BE2C (cell line): ENCODE results near the gene FAM114A2.

ENCODE experiments used
- DNase-seq: peaks from one replicate; pipeline ENCODE4 v3.0.0-alpha.2; 2020
- H3K27me3 ChIP-seq: fragments of 250-450 bp; sonication (Bioruptor Pico); 2 replicates; pipeline ENCODE4 v1.5.1; 2020; ENCODE audit warnings: mild to moderate bottlenecking
- H3K36me3 ChIP-seq: fragments of 250-450 bp; sonication (Bioruptor Pico); 2 replicates; pipeline ENCODE4 v1.5.1; 2020; ENCODE audit warnings: mild to moderate bottlenecking
- H3K4me1 ChIP-seq: fragments of 250-450 bp; sonication (Bioruptor Pico); 2 replicates; pipeline ENCODE4 v1.5.1; 2020
- H3K4me3 ChIP-seq: 2 replicates; pipeline ENCODE4 v1.5.1; 2011; ENCODE audit warnings: low read depth, low read length
- H3K9me3 ChIP-seq: fragments of 250-450 bp; sonication (Bioruptor Pico); 2 replicates; pipeline ENCODE4 v1.5.1; 2020
- TF ChIP-seq, protein P1 (sequence below): IDR thresholded peaks from 2 replicates; pipeline ENCODE4 v1.5.1; 2012; ENCODE audit warnings: mild to moderate bottlenecking, low read depth, low read length

The FAM114A2 gene

DNA sequence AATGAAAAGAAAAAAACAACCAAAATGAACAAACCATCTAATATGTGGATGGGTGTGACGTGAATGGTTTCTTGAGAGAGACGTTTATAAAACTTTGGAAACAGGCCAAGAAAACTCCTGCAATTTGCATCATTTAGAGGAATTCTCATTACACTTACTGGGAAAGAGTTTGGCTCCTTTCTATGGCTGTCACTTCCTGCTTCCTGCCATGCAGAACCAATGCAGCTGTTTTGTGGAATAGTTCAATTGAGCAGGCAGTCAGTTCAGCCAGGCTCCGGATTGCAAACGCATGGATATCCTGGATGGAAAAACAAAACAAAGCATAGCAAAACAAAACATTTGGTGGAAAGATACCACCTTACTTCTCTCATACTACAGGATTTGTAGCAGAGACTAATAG is 36.6 kb downstream of the FAM114A2 start:
- Histone ChIP-seq H3K36me3 (peaks cover 6% of the 10 kb centered on the region; the same call in 1 of the 2 replicates), H3K4me3 (no peak overlapping the region), H3K27me3 (no peaks in the 10 kb centered on the region), H3K9me3 (no peaks in the 10 kb centered on the region; the same call in 1 of the 2 replicates), H3K4me1 (no peaks in the 10 kb centered on the region)
- DNase-seq, result no peak
- TF ChIP-seq, protein P1, sequence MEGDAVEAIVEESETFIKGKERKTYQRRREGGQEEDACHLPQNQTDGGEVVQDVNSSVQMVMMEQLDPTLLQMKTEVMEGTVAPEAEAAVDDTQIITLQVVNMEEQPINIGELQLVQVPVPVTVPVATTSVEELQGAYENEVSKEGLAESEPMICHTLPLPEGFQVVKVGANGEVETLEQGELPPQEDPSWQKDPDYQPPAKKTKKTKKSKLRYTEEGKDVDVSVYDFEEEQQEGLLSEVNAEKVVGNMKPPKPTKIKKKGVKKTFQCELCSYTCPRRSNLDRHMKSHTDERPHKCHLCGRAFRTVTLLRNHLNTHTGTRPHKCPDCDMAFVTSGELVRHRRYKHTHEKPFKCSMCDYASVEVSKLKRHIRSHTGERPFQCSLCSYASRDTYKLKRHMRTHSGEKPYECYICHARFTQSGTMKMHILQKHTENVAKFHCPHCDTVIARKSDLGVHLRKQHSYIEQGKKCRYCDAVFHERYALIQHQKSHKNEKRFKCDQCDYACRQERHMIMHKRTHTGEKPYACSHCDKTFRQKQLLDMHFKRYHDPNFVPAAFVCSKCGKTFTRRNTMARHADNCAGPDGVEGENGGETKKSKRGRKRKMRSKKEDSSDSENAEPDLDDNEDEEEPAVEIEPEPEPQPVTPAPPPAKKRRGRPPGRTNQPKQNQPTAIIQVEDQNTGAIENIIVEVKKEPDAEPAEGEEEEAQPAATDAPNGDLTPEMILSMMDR, result no peak

DNA sequence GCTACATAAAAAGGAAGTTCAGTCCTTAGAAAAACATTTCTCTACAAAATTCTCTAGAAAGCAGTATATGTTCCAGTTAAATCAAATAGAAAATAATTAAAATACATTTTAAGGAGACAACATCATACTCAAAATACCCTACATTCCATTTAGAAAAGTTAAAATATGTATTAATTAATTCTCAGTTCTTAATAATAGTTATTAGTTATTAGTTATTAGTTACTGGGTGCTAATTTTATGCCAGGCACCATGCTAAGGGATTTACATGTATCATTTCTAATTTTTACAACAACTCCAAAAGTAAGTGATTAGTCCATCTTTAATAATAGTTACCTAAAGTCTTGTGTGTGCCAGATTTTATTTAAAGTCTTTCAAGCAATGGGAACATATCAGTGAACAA is 38.0 kb downstream of the FAM114A2 start:
- H3K36me3 ChIP-seq, result peaks cover 6% of the 10 kb centered on the region; the same call in 1 of the 2 replicates
- TF ChIP-seq, protein P1, result no peak
- no peak for DNase-seq
- H3K27me3 ChIP-seq, result no peaks in the 10 kb centered on the region
- H3K9me3 ChIP-seq, result no peaks in the 10 kb centered on the region; the same call in 1 of the 2 replicates
- no peaks in the 10 kb centered on the region for H3K4me1 ChIP-seq
- H3K4me3 ChIP-seq, result no peak overlapping the region

DNA sequence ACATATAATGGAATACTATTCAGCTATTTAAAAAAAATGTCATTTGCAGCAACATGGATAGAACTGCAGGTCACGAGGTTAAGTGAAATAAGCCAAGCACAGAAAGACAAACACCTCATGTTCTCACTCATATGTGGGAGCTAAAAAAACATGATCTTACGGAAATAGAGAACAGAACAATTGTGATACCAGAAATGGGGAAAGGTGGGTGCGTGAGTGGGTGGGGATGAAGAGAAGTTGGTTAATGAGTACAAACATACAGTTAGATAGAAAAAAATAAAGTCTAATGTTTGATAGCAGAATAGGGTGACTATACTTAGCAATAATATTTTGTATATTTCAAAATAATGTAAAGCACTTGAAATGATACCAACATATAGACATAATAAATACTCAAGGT is 38.7 kb downstream of the FAM114A2 start:
- DNase-seq, result no peak
- TF ChIP-seq, protein P1, result no peak
- H3K4me3 ChIP-seq, result no peak overlapping the region
- H3K36me3 ChIP-seq, result peaks cover 6% of the 10 kb centered on the region; the same call in 1 of the 2 replicates
- no peaks in the 10 kb centered on the region for H3K27me3 ChIP-seq
- H3K4me1 ChIP-seq, result no peaks in the 10 kb centered on the region
- H3K9me3 ChIP-seq, result no peaks in the 10 kb centered on the region; the same call in 1 of the 2 replicates

DNA sequence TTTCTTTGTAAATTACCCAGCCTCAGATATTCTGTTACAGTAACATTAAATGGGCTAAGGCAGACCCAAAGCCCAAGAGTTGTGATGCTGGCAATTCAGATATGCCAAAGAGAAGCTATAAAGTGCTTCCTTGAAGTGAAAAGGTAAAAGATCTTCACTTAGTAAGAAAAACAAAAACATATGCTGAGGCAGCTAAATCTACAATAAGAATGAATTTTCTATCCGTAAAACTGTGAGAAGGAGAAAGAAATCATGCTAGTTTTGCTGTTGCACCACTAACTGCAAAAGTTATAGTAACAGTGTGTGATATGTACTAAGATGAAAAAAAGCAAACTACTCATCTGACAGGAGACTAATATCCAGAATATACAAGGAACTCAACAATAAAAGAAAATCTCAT is 39.9 kb downstream of the FAM114A2 start:
- Histone ChIP-seq H3K36me3 (peaks cover 6% of the 10 kb centered on the region; the same call in 1 of the 2 replicates), H3K4me1 (no peaks in the 10 kb centered on the region), H3K4me3 (no peak overlapping the region), H3K27me3 (no peaks in the 10 kb centered on the region), H3K9me3 (no peaks in the 10 kb centered on the region; the same call in 1 of the 2 replicates)
- TF ChIP-seq, protein P1, result no peak
- DNase-seq, result no peak

DNA sequence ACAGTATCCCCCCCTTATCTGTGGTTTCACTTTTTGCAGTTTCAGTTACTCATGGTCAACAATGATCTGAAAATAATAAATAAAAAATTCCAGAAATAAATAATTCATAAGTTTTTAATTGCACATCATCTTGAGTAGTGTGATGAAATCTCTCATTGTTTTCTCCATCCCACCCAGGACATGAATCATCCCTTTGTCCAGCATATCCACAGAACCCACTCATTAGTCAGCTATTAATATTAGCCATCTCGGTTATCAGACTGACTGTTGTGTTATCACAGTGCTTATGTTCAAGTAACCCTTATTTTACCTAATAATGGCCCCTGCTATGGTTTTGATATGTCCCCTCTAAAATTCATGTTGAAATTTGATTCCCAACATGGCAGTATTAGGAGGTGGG is 40.7 kb downstream of the FAM114A2 start:
- Histone ChIP-seq H3K4me1 (no peaks in the 10 kb centered on the region), H3K9me3 (no peaks in the 10 kb centered on the region; the same call in 1 of the 2 replicates), H3K36me3 (peaks cover 6% of the 10 kb centered on the region; the same call in 1 of the 2 replicates), H3K4me3 (no peak overlapping the region), H3K27me3 (no peaks in the 10 kb centered on the region)
- DNase-seq, result no peak
- TF ChIP-seq, protein P1, result no peak

DNA sequence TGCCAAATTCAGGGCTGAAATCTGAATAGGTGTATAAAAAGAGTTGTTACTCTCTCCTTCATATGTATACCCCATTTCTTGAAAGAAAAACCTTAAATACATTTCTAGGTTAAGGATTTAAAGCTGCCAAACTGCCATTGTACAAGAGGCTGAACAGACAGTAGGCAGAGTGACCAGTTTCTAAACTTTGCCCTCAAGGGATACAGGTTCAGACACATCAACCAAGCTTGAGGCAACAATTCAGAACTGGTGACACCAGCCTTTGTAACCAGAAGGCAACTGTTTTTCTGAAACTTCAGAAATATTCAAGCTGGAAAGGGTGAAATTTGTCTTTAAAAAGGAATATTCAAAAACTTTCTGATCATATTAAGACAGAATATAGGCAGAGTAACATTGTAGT is 47.5 kb downstream of the FAM114A2 start:
- H3K36me3 ChIP-seq, result no peaks in the 10 kb centered on the region
- H3K9me3 ChIP-seq, result no peaks in the 10 kb centered on the region
- H3K4me3 ChIP-seq, result no peak overlapping the region
- TF ChIP-seq, protein P1, result no peak
- DNase-seq, result no peak
- no peaks in the 10 kb centered on the region for H3K4me1 ChIP-seq
- H3K27me3 ChIP-seq, result no peaks in the 10 kb centered on the region
